Left ventricle myocardium inferior (tissue), 1 donor: ENCODE measurements around the gene SENP7. TPM values are rescaled to one million over a fixed set of nuclear protein-coding genes. Genes with fewer than 3 reads are reported as not detected.

Source experiments
- DNase-seq: peaks from one replicate; pipeline ENCODE4 v3.0.0-alpha.2; 2020
- H3K27ac ChIP-seq: fragments of 200-600 bp; replicated peaks from 2 replicates; pipeline ENCODE4 v1.8.0; 2021
- H3K27me3 ChIP-seq: fragments of 200-600 bp; 2 replicates; pipeline ENCODE4 v1.8.0; 2021; ENCODE audit warnings: low read depth
- H3K36me3 ChIP-seq: fragments of 200-600 bp; 2 replicates; pipeline ENCODE4 v1.8.0; 2021
- H3K4me1 ChIP-seq: fragments of 200-600 bp; 2 replicates; pipeline ENCODE4 v1.8.0; 2021
- H3K4me3 ChIP-seq: fragments of 200-600 bp; 2 replicates; pipeline ENCODE4 v1.8.0; 2021; ENCODE audit warnings: mild to moderate bottlenecking, moderate library complexity
- H3K9me3 ChIP-seq: fragments of 200-600 bp; replicated peaks from 2 replicates; pipeline ENCODE4 v1.8.0; 2021
- CTCF ChIP-seq: fragments of 200-600 bp; IDR thresholded peaks from 2 replicates; pipeline ENCODE4 v1.8.0; 2021; ENCODE audit warnings: antibody characterized with exemption, mild to moderate bottlenecking, borderline replicate concordance
- intact Hi-C: fragments of 100-400 bp; cut with micrococcal nuclease; formaldehyde crosslinking; loops from one replicate; pipeline ENCODE4 v1.11.0; 2022
- total RNA-seq: library from RNA; stranded (reverse); fragmentation: NEBNext Ultra II Directional; extraction: Animal tissue kit (Norgen Biotek cat#: 25700); gene quantifications from one replicate; pipeline ENCODE4 v1.2.1, GENCODE V29; 2021
- donor health status: DM: no; HTN: yes; CAD: no; lungs with severe emphysema.

SENP7 gene
- total RNA-seq, 1 donor from 2014 or later, result 8.7 TPM

- Histone ChIP-seq H3K9me3 (peaks cover 13% of the 10 kb centered on the region), H3K4me1 (no peaks in the 10 kb centered on the region), H3K36me3 (no peaks in the 10 kb centered on the region), H3K27me3 (no peaks in the 10 kb centered on the region), H3K4me3 (no peak overlapping the region), H3K27ac (no peak overlapping the region)
- no peak for TF ChIP-seq CTCF
- intact Hi-C loops, result no loop called here
- no peak for DNase-seq
Observed at GRCh38 chr3:101527906-101528305, 14.9 kb upstream of the SENP7 start.

GRCh38 chr3:101527441-101527840, 14.4 kb upstream of the SENP7 start:
- Histone ChIP-seq H3K9me3 (peaks cover 13% of the 10 kb centered on the region), H3K4me3 (no peak overlapping the region), H3K4me1 (no peaks in the 10 kb centered on the region), H3K27ac (no peak overlapping the region), H3K27me3 (no peaks in the 10 kb centered on the region), H3K36me3 (no peaks in the 10 kb centered on the region)
- no peak for DNase-seq
- intact Hi-C loops, result no loop called here
- no peak for TF ChIP-seq CTCF

GRCh38 chr3:101521211-101521701, 8.2 kb upstream of the SENP7 start:
- peaks cover 13% of the 10 kb centered on the region for H3K9me3 ChIP-seq
- peaks cover 20% of the 10 kb centered on the region for H3K27me3 ChIP-seq
- no peak overlapping the region for H3K27ac ChIP-seq
- TF ChIP-seq CTCF, result no peak
- intact Hi-C loops, result no loop called here
- no peaks in the 10 kb centered on the region for H3K36me3 ChIP-seq
- no peaks in the 10 kb centered on the region for H3K4me1 ChIP-seq
- no peak for DNase-seq
- H3K4me3 ChIP-seq, result no peak overlapping the region

- Histone ChIP-seq H3K27ac (no peak overlapping the region), H3K9me3 (no peaks in the 10 kb centered on the region), H3K4me1 (no peaks in the 10 kb centered on the region), H3K4me3 (no peak overlapping the region), H3K27me3 (peaks cover 25% of the 10 kb centered on the region), H3K36me3 (no peaks in the 10 kb centered on the region)
- intact Hi-C loops, result no loop called here
- DNase-seq, result no peak
- no peak for TF ChIP-seq CTCF
Observed at GRCh38 chr3:101519685-101520365, 6.8 kb upstream of the SENP7 start.

- no peak for DNase-seq
- no peaks in the 10 kb centered on the region for H3K36me3 ChIP-seq
- TF ChIP-seq CTCF, result no peak
- H3K9me3 ChIP-seq, result no peaks in the 10 kb centered on the region
- H3K4me3 ChIP-seq, result no peak overlapping the region
- H3K27ac ChIP-seq, result no peak overlapping the region
- H3K27me3 ChIP-seq, result peaks cover 25% of the 10 kb centered on the region
- intact Hi-C loops, result no loop called here
- peaks cover 5% of the 10 kb centered on the region for H3K4me1 ChIP-seq
Observed at GRCh38 chr3:101518421-101518871, 5.4 kb upstream of the SENP7 start.
